H7 (cell line): ENCODE results near the gene HOXA5. TPM values are rescaled to one million over a fixed set of nuclear protein-coding genes. Genes with fewer than 3 reads are reported as not detected.

Experiments used
- DNase-seq: peaks from one replicate; pipeline ENCODE4 v3.0.0; 2012
- H3K27me3 ChIP-seq: 2 replicates; pipeline ENCODE4 v1.6.0; 2011; ENCODE audit warnings: mild to moderate bottlenecking, low read length; ENCODE audit not compliant: control insufficient read depth, insufficient read depth
- H3K36me3 ChIP-seq: replicated peaks from 2 replicates; pipeline ENCODE4 v1.5.1; 2011; ENCODE audit warnings: low read length; ENCODE audit not compliant: control insufficient read depth, insufficient read depth
- H3K4me3 ChIP-seq: 2 replicates; pipeline ENCODE4 v1.5.1; 2011; ENCODE audit warnings: low read depth, mild to moderate bottlenecking, control low read depth, low read length, moderate library complexity; ENCODE audit not compliant: insufficient read depth
- total RNA-seq: library from RNA; depleted of rRNA; stranded (reverse); fragments of >200 nt; shearing (Covaris generic); gene quantifications from 2 replicates; pipeline ENCODE4 v1.2.3, GENCODE V29; 2014

The HOXA5 gene
- total RNA-seq, 1 experiment from 2014 or later = not detected

DNA sequence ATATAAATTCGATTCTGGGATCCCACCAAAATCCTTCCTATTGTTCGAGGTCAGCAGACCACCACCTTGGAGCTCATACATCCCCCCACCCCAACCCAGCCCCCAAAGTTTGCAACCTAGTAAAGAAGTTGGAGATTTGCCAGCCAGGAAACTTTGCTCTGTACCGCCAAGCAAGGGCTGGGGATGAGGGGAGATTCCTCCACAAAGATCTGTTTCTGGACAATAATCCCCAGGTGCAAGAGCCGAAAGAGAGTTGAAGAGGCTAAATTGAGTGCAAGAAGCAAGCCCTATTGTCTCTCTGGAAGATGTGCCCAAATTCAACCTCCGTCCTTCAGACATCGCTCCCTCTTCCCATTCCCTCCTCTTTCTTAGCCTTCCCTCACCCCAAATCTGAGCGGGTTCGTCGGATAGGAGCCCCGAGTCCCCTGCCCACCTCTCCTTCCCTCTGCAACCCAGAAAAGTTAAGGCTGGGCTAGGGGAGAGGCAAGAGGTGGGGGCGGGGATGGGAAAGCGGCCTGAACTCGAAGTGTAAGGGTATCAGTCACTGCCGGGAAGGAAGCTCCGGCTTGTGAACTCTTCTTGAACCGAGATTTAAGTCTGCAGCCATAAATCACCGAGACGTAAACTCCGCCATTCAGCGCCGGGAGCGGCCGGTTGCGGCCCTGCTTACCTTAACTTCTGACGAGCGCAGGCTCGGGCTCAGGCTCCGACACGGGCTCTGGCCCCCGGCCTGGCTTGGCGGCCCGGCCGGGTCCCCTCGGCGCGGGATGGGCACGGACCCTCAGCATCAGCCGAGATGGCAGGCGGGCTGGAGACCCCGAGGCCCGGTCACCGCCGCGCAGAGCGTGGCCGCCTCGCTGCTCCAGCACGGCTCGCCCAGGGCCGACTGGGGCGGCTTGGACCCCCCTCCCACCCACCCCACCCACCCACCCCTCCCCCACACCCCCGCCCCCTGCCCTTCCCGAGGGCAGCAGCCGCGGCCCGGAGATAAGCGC is 30.2 kb downstream of the HOXA5 start:
- Histone ChIP-seq H3K36me3 (no peaks in the 10 kb centered on the region), H3K27me3 (peaks cover 96% of the 10 kb centered on the region), H3K4me3 (peak overlapping the region; percentile 11; the same call in 1 of the 2 replicates)
- DNase-seq = peak; percentile 85

DNA sequence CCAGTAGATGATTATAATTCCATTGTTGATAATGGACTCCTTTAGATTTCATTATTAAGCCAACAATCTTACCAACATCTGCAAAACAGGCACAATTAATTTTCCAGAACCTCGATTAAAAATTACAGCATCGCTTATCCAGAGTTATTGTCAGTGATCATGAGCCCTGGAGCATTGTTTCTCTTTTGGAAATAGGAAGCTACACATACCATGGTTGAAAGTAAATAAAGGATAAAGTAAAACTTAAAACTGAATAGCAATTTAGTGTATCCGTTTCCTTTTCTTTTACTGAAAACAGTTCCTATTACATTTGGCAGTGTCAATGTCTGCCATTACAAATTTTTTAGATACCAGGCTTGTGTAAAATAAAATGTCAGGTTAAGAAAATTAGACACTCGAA is 31.1 kb downstream of the HOXA5 start:
- no peak for DNase-seq
- H3K36me3 ChIP-seq = no peaks in the 10 kb centered on the region
- H3K4me3 ChIP-seq = no peak overlapping the region
- peaks cover 96% of the 10 kb centered on the region for H3K27me3 ChIP-seq

DNA sequence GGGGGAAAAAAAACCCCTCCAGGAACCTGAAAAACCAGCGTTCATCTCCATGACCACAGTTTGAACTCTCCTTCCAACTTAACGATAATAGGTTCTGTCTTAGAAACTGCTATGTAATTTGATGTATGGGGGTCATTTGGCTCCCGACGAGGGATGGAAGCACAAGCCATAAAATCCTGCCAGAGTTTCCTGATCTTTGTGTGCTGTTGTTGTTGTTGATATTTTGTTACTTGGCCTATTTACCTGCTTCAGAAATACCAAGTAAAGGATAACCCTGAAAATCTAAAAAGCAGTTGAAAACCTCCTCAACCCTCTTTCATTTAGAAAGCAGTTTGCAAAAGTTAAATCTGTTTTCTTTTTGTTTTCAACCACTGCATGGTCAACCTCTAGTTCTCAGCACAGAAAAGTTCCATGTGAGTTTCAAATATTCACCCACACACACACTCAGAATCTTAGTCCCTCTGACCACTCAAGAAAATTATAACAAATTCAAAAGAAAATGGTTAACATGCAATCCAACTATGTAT is 31.7 kb downstream of the HOXA5 start:
- Histone ChIP-seq H3K4me3 (no peak overlapping the region), H3K36me3 (no peaks in the 10 kb centered on the region), H3K27me3 (peaks cover 96% of the 10 kb centered on the region)
- DNase-seq = no peak

DNA sequence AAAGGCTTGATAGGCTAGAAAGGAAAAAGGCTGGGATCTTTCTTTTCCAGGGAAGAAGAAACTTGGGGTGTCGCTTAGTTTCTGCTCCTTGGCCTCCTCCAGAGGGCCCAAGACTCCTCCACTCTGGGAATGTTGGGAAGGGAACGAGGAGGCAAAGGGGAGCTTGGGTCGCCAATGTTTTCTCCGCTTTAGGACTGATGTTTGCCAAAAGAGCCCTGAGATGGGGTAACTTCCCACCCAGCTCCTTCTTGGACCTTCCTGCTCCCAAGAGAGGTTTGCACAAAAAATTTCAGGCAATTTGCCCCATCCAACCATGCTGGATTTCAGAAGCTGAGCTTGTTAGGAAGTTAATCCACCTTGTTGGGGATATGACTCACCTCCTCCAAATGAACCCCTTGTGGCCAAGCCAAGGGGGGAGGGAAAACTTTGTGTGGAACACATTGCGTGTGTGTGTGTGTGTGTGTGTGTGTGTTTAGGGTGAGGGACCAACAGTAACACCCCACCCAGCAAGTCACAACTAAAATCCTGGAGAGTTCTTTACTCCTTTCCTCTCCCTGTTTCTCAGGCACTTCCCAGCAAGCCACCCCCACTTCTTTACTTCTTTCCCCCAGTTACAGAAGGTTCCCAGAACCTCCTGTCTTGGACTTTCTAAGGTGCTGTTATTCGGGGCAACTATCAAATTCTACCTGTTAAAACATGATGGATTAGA is 32.3 kb downstream of the HOXA5 start:
- no peak overlapping the region for H3K4me3 ChIP-seq
- peak; percentile 26 for DNase-seq
- H3K27me3 ChIP-seq = peaks cover 96% of the 10 kb centered on the region
- H3K36me3 ChIP-seq = no peaks in the 10 kb centered on the region

DNA sequence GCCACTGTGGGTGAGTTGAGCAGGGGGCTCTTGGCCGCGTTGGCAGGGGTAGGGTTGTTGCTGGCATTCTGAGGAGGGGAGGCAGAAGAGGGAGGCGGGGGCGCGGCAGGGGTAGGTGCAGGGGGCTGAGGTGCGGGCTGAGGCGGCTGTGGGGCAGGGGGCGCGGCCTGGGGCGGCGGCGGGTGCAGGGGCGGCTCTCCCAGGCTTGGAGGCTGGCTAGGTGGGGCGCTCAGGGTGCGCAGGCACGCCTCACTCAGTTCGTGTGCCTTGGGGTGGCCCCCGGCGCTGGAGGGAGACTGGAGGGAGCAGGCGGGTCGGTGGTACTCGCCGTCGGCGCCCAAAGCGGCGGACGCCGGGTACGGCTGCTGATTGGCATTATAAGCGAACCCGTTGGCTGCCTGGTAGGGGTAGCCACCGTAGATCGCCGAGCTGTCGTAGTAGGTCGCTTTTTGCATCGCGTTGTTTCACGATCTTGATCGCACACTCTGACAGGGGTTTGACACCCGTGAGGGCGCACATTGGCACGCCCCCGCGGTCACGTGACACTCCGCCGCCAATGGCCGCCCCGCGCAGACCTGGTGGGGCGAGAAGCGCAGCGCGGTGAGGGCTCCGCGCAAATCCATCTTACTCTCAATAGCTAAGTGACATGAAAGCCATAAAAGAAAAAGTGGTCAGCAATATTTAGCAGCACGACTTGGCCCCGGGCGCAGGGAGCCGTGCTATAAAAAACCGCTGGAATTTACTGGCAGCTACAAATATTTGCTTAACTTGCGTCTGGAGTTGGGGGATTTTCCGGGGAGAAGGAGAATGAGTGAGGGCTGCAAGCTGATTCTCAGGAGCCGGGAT is 33.1 kb downstream of the HOXA5 start:
- peaks cover 96% of the 10 kb centered on the region for H3K27me3 ChIP-seq
- no peaks in the 10 kb centered on the region for H3K36me3 ChIP-seq
- H3K4me3 ChIP-seq = peak overlapping the region; percentile 18; the same call in 1 of the 2 replicates
- peak; percentile 93 for DNase-seq

DNA sequence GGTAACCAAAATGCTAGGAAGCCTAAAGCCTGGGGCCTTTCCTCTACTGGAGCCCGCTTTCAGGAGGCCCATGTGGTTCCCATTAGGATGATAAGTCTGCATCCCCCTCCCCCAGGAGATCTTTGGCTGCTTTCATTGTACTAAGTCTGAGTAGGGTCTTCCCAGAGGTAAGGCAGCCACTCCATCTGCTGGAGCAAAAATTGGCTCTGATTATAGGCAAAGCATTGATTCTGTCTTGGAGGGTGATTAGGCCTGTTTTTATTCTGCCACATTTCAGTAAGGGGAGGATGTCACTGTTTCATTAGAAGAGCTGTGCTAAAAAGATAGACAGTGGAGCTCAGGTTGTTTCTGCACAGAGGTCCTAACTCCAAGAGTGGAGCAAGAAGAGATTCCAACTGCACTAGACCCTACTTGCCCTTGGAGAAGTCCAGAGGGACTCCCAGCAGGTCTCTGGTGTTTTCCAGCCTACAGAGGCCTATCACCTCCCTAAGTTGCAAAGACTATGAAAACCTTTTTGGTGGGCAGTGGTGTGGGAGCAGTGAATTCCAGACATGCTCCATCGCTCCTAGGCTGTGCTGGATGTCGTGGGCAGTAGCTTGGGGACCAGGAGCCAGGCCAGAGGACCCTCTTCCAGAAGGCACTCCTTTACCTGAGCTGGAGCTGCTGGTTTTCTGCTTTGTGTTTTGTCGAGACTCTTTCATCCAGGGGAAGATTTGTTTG is 33.9 kb downstream of the HOXA5 start:
- H3K4me3 ChIP-seq = no peak overlapping the region
- peak; percentile 49 for DNase-seq
- no peaks in the 10 kb centered on the region for H3K36me3 ChIP-seq
- peaks cover 97% of the 10 kb centered on the region for H3K27me3 ChIP-seq

DNA sequence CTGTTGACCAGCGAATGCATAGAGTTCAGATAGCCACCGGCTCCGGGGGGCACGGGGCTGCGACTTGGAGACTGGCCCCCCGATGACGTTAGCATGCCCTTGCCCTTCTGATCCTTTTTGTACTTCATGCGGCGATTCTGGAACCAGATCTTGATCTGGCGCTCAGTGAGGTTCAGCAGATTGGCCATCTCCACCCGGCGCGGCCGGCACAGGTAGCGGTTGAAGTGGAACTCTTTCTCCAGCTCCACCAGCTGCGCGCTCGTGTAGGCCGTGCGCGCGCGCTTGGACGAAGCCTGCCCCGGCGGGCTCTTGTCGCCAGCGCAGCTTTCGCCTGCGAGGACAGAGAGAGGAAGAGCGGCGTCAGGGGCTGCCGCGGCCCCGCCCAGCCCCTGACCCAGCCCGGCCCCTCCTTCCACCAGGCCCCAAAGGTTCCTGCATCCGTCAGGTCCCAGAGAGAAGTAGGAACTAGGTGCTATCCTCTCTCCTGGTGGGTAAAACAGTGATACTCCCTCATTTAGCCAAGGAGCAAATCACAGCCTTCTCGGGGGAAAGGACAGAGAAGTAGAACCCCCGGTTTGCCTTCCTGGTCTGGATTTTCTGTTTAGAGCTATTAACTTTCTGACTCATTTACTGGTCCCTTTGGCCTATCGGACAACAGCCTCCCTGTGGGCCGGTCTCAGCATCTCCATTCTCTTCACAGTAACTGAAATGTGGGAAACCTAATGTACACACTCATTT is 34.9 kb downstream of the HOXA5 start:
- DNase-seq = peak; percentile 92
- Histone ChIP-seq H3K4me3 (peak overlapping the region; percentile 9; the same call in 1 of the 2 replicates), H3K36me3 (no peaks in the 10 kb centered on the region), H3K27me3 (peaks cover 100% of the 10 kb centered on the region)

DNA sequence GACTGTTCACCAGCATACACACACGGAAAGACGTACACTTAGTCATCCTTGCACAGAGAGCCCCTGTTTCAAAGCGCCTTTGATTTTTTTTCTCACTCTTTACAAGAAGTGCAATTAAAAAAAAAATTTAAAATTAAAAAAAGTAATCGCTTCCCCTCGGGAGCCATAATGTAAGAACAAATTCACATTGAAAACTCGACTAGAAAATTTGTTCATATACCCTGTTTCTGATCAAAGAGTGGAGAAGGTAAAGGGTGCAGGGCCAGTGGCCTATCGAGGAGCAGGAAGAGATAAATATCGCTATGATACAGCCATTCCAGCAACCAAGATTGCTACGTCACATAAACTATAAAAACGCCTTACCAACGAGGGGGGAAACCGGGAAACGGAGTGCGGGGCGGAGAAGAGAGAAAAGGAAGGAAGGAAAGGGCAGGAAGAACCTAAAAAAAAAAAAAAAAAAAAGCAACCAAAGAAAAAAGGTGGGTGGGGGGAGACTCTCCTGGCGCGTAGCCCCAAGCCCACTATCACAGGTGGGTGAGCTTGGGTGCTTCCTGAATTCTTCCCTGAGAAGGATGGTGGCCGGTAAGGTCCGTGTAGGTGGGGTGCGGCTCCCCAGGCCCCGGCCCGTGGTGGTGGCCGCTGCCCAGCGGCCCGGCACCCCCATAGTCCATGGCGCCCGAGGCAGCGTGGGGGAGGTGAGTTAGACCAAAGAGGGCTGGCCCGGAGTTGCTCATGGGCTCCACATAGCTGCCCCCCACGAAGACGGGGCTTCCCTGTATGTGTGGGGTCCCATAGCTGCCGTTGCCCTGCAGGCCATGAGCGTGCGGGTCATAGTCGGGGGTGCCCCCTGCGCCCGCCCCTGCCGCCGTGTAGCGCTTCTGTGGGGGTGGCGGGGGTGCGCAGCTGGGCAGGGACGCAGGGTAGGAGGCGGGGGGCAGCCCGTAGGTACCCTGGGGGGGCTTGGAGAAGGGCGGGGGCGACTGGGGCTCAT is 35.8 kb downstream of the HOXA5 start:
- peak; percentile 72 for DNase-seq
- Histone ChIP-seq H3K36me3 (no peaks in the 10 kb centered on the region), H3K4me3 (no peak overlapping the region; the same call in 1 of the 2 replicates), H3K27me3 (peaks cover 100% of the 10 kb centered on the region)

DNA sequence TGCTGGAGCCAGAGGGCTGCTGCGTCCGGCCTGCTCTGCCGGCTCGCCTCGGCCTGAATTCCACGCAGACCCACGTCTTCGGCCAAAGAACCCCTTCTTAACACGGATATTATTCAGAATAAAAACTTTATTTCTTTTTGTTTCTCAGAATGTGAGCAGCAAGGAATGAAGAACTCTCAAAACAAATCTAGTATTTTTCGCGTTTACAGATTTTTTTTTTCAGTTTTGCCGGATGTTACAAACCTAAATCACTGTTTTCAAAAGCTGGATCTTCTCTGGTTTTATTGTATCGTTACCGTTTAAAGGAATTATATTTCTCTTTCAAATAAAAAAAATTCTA is 36.6 kb downstream of the HOXA5 start:
- H3K27me3 ChIP-seq = peaks cover 100% of the 10 kb centered on the region
- no peak for DNase-seq
- H3K36me3 ChIP-seq = no peaks in the 10 kb centered on the region
- H3K4me3 ChIP-seq = no peak overlapping the region

DNA sequence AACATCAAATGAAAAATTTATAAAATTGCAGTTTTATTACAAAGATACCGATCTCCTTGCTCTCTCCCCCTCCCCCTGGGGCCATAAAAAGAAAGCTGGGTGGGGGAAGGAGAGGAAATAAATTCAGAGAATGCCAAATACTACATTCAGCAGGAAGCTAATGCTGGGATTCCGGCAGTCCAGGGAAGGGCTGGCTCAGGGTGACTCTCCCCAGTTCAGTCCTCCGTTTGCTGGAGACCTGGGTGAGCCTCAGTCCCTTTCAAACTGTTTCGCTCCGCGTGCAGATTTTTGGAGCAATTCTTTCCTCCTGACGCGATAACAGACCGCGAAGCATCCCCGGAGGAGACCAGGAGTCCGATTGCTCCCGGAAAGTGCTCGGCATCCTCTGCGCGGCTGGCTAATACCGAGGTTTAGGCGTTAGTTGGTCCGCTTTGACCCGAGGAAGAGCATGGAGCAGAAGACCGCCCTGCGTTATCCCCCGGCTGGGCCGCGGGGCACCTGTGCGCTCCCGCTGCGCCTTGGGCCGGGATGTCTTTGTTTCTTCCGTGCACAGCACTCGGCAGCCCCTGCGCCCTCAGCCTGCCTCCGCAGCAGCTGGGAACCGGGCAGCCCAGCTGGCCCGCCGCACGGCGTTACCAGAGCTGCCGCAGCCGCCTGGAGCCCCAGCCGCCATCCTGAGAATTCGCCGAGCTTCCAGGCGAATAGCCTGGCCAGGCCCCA is 37.1 kb downstream of the HOXA5 start:
- Histone ChIP-seq H3K4me3 (no peak overlapping the region), H3K36me3 (no peaks in the 10 kb centered on the region), H3K27me3 (peaks cover 100% of the 10 kb centered on the region)
- peak; percentile 89 for DNase-seq

DNA sequence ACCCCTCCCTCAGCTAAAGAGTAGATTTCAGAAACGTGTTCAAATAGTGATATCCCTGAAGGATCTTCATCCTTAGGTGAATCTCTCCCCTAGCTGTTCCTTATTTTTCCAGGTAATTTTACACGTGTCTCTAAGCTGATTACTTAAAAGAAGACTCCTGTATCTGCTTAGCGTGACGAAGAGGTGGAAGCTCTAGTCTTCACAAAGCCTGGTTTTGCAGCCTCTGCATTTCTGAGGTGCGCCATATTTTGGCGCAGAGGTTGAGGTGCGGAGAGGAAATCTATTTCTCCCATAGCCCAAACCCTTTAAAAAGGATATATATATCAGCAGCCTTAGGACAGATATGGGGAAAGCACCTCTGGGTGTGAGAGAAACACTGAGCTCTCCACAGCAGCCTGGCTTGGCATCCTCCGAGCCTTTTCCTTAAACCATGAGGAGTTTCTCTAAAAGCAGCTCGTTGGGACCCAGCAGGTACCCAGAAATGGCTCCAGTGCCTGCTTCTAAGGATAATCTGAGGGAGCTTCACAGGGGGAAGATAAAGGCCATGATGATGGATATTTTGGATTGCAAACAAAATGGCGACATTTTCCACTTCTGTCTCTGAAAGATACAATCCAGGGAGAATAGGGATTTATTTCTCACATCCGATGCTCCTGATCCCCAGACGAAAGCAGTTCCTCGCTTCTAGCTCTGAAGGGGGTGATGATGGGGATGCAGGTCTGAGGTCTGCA is 38.0 kb downstream of the HOXA5 start:
- Histone ChIP-seq H3K4me3 (no peak overlapping the region), H3K27me3 (peaks cover 100% of the 10 kb centered on the region), H3K36me3 (no peaks in the 10 kb centered on the region)
- DNase-seq = peak; percentile 26
